Measurements from ENCODE around the gene ZNF460.
A peak's percentile ranks its signal among the peaks of the same experiment; 100 is the strongest.

ZNF460 gene

DNA sequence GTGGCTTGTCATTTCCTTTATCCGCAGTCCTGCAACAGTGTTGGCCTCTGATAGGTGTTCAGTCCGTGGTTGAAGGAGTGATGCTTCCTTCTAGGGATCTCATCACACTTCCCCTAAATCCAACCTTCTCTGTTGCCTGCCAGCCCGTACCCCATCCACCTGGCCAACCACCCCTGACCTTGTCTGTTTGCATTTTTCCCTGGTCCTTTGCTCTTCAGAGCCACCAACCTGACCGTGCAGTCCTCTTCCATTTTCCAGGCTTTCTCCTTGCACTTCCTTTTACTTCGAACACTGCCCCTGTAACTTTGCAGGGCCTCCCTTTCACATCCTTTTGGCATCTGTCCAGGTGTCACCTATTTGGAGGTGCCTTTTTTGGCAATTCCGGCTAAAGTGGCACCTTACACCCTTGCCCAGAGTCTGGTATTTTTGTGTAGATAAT lies 696 bp downstream of the ZNF460 start:
- DNase-seq: no peak

GRCh38 chr19:57282011-57282643 lies 1.8 kb downstream of the ZNF460 start:
- no peak for DNase-seq

DNA sequence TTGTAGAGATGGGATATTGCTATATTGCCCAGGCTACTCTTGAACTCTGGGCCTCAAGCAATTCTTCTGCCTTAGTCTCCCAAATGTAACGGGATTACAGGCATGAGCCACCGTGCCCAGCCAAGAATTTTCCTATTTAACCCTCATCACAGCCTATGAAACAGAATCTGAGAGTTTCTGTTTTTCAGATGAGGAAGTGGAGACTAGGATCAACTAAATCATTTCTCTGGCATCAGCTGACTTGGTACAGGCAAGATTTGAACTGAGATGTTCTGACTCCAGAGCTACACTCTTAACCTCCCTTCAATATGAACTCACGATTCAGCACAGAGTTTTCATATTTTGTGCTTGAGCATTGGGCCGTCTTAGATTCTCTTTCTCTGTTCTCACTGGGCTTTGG lies 8.1 kb downstream of the ZNF460 start:
- DNase-seq: no peak

DNA sequence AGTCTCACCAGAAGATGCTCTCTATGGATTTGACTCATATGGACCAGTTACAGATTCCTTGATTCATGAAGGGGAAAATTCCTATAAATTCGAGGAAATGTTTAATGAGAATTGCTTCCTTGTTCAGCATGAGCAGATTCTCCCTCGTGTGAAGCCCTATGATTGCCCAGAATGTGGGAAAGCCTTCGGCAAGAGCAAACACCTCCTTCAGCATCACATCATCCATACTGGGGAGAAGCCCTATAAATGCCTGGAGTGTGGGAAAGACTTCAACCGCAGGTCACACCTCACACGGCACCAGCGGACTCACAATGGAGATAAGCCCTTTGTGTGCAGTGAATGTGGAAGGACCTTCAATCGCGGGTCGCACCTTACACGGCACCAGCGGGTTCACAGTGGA lies 10.7 kb downstream of the ZNF460 start:
- no peak for DNase-seq

- DNase-seq: no peak
Observed at GRCh38 chr19:57292547-57292946, 12.3 kb downstream of the ZNF460 start.

DNA sequence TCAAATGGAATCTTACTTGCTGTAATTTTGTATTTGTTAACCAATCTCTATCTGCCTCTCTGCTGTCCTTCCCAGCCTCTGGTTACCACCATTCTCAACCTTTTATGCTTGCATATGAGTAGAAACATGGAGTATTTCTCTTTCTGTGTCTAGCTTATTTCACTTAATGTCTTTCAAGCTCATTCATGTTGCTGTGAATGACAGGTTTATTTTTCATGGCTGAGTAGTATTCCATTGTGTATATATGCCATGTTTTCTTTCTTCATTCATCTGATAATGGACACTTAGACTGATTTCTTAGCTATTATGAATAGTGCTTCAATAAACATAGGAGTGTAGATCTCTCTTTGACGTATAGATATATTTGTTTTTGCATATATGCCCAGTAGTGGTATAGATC lies 13.4 kb downstream of the ZNF460 start:
- no peak for DNase-seq

- peak in 1 of 2 experiments; percentile 54 for DNase-seq
Observed at GRCh38 chr19:57302020-57302465, 21.8 kb downstream of the ZNF460 start.

DNA sequence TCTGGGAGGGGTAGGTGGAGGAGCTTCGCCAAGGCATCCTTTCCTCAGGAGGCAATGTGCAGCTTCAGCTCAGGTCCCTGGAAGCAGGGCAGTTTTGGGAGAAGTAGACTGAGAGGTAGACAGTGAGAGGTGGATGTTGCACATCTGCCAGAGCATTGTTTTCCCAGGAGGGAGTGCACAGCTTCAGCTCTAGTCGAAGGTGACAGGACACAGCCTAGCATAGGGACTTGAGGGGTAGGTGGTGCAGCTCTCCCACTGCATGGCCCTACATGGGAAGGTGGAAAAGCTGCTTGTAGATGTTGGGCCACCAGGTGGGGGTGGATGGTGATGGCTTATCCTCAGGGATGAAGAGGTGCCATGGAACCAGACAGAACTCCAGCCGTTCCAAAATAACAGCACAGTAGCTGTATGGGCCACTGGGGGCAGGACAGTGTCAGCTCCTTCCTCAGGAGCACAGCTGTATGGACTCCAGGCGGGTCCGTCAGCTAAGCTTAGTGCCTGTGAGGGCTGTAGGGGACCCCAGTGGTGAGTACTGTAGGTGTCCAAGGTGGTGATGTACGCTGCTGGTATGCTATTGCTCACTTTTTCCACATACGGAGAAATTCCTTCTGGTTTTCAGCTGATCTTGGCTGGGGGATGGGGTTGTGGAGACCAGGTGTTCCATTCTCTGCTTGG lies 22.6 kb downstream of the ZNF460 start:
- no peak for DNase-seq

GRCh38 chr19:57305056-57305455 lies 24.8 kb downstream of the ZNF460 start:
- DNase-seq: no peak

GRCh38 chr19:57308514-57308913 lies 28.2 kb downstream of the ZNF460 start:
- DNase-seq: no peak

- no peak for DNase-seq
Observed at GRCh38 chr19:57310792-57311191, 30.5 kb downstream of the ZNF460 start.

DNA sequence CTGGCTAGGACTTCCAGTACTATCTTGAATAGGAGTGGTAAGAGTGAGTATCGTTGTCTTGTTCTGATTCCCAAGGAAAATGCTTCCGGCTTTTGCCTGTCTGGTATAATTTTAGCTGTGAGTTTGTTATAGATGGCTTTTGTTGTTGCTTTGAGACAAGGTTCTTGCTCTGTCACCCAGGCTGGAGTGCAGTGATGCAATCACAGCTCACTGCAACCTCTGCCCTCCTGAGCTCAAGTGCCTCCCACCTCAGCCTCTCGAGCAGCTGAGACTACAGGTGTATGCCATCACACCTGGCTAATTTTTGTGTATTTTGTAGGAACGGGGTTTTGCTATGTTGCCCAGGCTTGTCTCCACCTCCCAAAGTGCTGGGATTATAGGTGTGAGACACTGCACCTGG lies 33.9 kb downstream of the ZNF460 start:
- no peak for DNase-seq

DNA sequence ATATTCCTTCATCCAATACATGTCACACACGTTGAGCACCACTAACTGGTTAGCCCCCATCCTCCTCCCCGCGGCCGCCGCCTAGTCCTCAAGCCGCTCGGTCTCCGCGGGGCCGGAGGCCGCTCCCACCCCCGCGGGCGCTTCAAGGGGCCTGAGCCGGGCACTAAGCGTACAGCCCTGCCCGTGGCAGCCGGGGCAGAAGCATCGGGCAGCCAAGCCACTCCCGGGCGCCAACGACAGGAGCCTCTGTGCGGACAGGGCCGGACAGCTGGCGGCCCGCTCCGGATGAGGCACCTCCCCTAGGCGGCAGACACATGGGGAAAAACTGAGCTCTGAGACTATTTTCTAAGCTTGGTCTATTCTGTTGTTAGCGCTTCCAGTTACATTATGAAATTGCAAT lies 37.2 kb downstream of the ZNF460 start:
- no peak for DNase-seq

GRCh38 chr19:57319869-57320179 lies 39.5 kb downstream of the ZNF460 start:
- no peak for DNase-seq

DNA sequence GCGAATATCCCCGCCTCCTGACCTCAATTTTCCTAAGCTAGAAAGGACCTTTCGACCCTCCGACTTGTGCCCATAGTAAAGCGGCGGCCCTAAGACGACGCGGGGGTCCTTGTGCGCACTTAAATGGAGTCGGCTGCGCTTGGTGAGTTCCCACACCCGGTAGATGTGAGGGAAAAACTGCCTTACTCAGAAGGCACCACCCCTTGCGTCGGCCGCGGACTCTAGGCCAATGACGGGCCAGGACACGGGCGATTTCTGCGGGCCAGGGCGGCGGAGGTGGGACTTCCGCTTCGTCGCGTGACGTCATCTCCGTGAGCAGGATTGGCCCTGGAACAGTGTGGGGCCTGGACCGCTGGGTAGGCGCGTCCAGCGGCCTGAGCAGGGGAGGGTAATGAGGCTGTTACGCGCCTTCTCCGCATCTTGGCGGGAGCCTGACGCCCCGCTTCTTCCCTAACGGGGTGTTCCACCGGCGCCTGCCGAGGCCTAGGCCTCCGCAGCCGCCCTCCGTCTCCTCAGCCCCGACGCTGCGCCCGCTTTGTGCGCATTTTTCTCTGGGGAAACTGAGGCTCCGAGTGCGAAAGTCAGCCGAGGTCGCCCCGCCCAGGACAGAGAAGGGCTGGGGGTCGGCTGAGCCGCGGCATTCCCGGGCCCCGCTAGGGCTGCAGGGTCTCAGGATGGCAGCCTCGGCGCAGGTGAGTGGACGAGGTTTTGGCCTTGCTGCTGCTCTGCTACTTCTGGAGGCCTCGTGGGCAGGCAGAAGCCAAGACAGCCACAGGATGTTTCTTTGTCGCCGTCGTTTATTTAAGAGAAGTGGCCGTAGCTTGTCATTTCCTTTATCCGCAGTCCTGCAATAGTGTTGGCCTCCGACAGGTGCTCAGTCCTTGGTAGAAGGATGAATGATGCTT lies 40.1 kb downstream of the ZNF460 start, which contains the start of gene ZNF543:
ZNF543 (plus strand) TSS at position 293 of the 905 bp plus-strand sequence; CDS start at position 675, 382 bp downstream.
- DNase-seq: peak; percentile 95 to 96

DNA sequence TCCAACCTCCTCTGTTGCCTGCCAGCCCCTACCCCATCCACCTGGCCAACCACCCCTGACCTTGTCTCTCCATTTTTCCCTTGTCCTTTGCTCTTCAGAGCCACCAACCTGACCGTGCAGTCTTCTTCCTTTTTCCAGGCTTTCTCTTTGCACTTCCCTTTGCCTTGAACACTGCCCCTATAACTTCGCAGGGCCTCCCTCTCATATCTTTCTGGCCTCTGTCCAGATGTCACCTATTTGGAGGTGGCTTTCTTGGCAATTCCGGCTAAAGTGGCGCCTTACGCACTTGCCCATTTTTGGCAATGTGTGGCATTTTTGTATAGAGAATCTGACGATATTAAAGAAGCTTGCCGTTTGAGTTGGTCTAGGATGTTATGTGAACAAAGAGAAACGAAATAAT lies 40.8 kb downstream of the ZNF460 start:
- DNase-seq: no peak

DNA sequence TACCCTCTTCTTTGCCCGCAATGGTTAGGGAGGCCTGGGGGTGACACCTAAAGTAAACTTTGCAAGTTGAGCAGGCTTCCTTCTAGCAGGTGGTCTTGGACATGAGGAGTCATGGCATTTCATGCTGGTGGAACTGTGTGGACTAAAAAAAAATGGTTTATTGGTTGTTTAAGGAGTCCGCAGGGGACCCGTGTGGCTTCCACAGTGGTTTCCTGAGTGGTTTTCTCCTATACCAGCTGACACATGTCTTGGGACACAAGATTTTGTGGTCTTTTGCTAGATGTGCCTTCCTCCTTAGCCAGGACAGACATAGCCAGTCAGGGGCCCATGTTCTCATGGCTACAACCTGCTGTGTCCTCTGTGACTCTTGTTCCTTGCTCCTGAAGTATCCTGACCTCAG lies 41.5 kb downstream of the ZNF460 start:
- DNase-seq: no peak

DNA sequence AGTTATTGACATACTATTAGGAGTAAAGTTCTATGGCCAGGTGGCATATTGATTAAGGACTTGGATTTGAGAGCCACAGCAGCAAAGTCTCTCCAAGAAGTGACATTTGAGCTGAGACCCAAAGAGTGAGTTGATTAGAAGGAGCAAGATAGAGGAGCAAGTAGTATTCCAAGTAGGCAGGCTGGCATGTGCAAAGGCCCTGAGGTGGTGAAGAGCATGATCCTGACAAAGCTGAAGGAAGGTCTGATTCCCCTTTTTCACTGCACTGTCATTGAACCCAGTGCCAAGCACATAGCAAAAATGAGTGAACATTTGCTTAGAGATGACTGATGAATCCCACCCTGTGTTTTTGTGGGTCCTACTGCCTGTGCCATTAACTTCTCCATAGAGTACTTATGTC lies 44.7 kb downstream of the ZNF460 start:
- DNase-seq: no peak

GRCh38 chr19:57327993-57328392 lies 47.7 kb downstream of the ZNF460 start:
- no peak for DNase-seq

- no peak for DNase-seq
Observed at GRCh38 chr19:57334191-57334590, 53.9 kb downstream of the ZNF460 start.

DNA sequence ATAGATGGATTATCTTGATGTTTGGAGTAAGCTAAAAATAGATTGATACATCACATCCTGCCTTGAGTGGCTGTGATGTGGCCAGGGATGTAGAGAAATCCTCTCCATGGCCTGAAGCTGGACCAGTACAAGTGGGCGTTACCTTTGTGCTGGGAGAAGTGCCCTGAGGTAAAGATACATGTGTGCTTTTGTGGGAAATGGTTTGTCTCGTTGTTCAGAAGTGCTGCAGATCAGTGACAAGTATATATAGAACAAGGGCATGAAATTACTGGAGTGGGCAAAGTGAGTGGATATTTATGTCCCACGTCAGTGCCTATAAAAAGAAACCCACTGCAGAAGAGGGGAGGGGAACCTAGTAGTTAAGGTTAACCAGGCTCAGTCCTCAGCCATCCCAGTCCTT lies 58.6 kb downstream of the ZNF460 start:
- DNase-seq: no peak

DNA sequence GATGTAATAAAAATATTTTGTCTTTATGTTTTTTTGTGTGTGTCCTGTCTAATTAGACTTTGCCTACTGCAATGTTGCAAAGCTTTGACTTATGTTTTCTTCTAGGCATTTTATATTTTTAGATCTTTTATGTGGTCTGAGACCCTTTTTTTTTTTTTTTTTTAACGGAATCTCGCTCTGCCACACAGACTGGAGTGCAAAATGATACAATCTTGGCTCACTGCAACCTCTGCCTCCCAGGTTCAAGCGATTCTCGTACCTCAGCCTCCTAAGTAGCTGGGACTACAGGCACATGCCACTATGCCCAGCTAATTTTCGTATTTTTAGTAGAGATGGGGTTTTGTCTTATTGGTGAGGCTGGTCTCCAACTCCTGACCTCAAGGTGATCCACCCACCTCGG lies 62.3 kb downstream of the ZNF460 start:
- no peak for DNase-seq

Measured in NCI-H524 (cell line).